Stomach (tissue), 4 donors: ENCODE results near the gene DRC1.

Experiments used
- CTCF ChIP-seq, 7 experiments: fragments of 450-650 bp in 4 of 7; fragments of 200-600 bp in 3 of 7; sonication (generic) in 3 of 7; IDR thresholded peaks; one replicate each; pipeline ENCODE4 v1.5.1; 2016 to 2019; ENCODE audit warnings: antibody characterized with exemption in 7 of 7, control low read depth in 2 of 7, mild to moderate bottlenecking in 1 of 7
- POLR2A ChIP-seq, 4 donors: fragments of 450-650 bp; IDR thresholded peaks; one replicate each; pipeline ENCODE4 v1.6.1; 2016; ENCODE audit warnings: antibody characterized with exemption in 4 of 4, control low read depth in 2 of 4, mild to moderate bottlenecking in 1 of 4, moderate library complexity in 1 of 4
- POLR2AphosphoS5 ChIP-seq, 3 donors: sonication (generic); formaldehyde crosslinking; IDR thresholded peaks; one replicate each; pipeline ENCODE4 v1.6.1; 2016; ENCODE audit warnings: antibody characterized with exemption in 3 of 3

- TF ChIP-seq CTCF (IDR thresholded peaks at IDR 0.05) (no peak), POLR2A (IDR thresholded peaks at IDR 0.05) (no peak), POLR2AphosphoS5 (IDR thresholded peaks at IDR 0.05) (no peak)
Measured at GRCh38 chr2:26492749-26493515, 91.2 kb downstream of the DRC1 start.
